IMR-90 (cell line): ENCODE results near the gene BECN2. TPM values are rescaled to one million over a fixed set of nuclear protein-coding genes. Genes with fewer than 3 reads are reported as not detected.
A peak's percentile ranks its signal among the peaks of the same experiment; 100 is the strongest.

Experiments
- ATAC-seq: fragments of 200-7000 bp; cut with Tn5 transposase; 2 replicates; pipeline ENCODE4 v1.9.1; 2020; ENCODE audit warnings: low read depth, mild to moderate bottlenecking, moderate library complexity
- BruUV-seq: library from RNA; stranded (reverse); fragments of 400-500 nt; replicated peaks from 2 replicates; lab custom pipeline; 2021; lab: Mats Ljungman, UMichigan
- CTCF ChIA-PET: fragments of 300-600 bp; formaldehyde crosslinking; extraction: SDS; loops from one replicate; lab custom pipeline; 2021; ENCODE audit warnings: antibody characterized with exemption; lab: Yijun Ruan, JAX
- POLR2A ChIA-PET: fragments of 300-600 bp; sonication (Branson Sonifier 250); formaldehyde crosslinking; loops from one replicate; lab custom pipeline; 2022; ENCODE audit warnings: antibody characterized with exemption; ENCODE audit not compliant: unreplicated experiment; lab: Charles Lee
- DNase-seq: peaks from one replicate; pipeline ENCODE4 v3.0.0; 2013
- H2AFZ ChIP-seq: replicated peaks from 2 replicates; pipeline ENCODE3; 2013; ENCODE audit warnings: low read length, mild to moderate bottlenecking; ENCODE audit not compliant: poor library complexity
- H2AK5ac ChIP-seq: 2 replicates; pipeline ENCODE4 v1.6.1; 2013; ENCODE audit warnings: low read depth, low read length, inconsistent platforms
- H2AK9ac ChIP-seq: replicated peaks from 2 replicates; pipeline ENCODE3; 2013; ENCODE audit warnings: mild to moderate bottlenecking, low read depth, low read length, moderate library complexity; ENCODE audit not compliant: poor library complexity
- H2BK120ac ChIP-seq: 2 replicates; pipeline ENCODE4 v1.6.1; 2013; ENCODE audit warnings: low read depth, low read length, inconsistent platforms
- H2BK15ac ChIP-seq: 3 replicates; pipeline ENCODE4 v1.6.1; 2013; ENCODE audit warnings: low read depth, low read length, inconsistent platforms
- H2BK20ac ChIP-seq: 2 replicates; pipeline ENCODE4 v1.6.1; 2013; ENCODE audit warnings: low read depth, mild to moderate bottlenecking, inconsistent platforms, low read length, moderate library complexity
- H2BK5ac ChIP-seq: 2 replicates; pipeline ENCODE4 v1.6.1; 2013; ENCODE audit warnings: mild to moderate bottlenecking, low read depth, low read length, inconsistent platforms; ENCODE audit not compliant: poor library complexity, severe bottlenecking
- H3K14ac ChIP-seq: replicated peaks from 2 replicates; pipeline ENCODE4 v1.6.1; 2013; ENCODE audit warnings: low read depth, low read length, inconsistent platforms
- H3K18ac ChIP-seq: 2 replicates; pipeline ENCODE4 v1.6.1; 2013; ENCODE audit warnings: low read depth, low read length, control low read depth
- H3K23ac ChIP-seq: 2 replicates; pipeline ENCODE4 v1.6.1; 2013; ENCODE audit warnings: low read depth, low read length, inconsistent platforms
- H3K27ac ChIP-seq: 2 replicates; pipeline ENCODE4 v1.5.1; 2013; ENCODE audit warnings: mild to moderate bottlenecking, control low read depth, low read length; ENCODE audit not compliant: insufficient read depth
- H3K27me3 ChIP-seq: 2 replicates; pipeline ENCODE4 v1.6.1; 2013; ENCODE audit warnings: low read length; ENCODE audit not compliant: control insufficient read depth, insufficient read depth
- H3K36me3 ChIP-seq: 2 replicates; pipeline ENCODE4 v1.6.1; 2013; ENCODE audit warnings: low read length, mixed read lengths; ENCODE audit not compliant: control insufficient read depth, insufficient read depth
- H3K4ac ChIP-seq: 2 replicates; pipeline ENCODE4 v1.6.1; 2013; ENCODE audit warnings: low read depth, low read length, inconsistent platforms
- H3K4me1 ChIP-seq: 2 replicates; pipeline ENCODE4 v1.6.1; 2013; ENCODE audit warnings: low read length, mixed read lengths; ENCODE audit not compliant: control insufficient read depth, insufficient read depth
- H3K4me2 ChIP-seq: 2 replicates; pipeline ENCODE4 v1.6.1; 2013; ENCODE audit warnings: low read depth, mild to moderate bottlenecking, control low read depth, low read length, moderate library complexity
- H3K4me3 ChIP-seq: 2 replicates; pipeline ENCODE4 v1.5.1; 2013; ENCODE audit warnings: low read depth, mild to moderate bottlenecking, control low read depth, low read length, moderate library complexity; ENCODE audit not compliant: insufficient read depth
- H3K56ac ChIP-seq: 2 replicates; pipeline ENCODE4 v1.6.1; 2013; ENCODE audit warnings: low read length, inconsistent platforms; ENCODE audit not compliant: insufficient read depth; ENCODE audit errors: extremely low read depth
- H3K79me1 ChIP-seq, 2 experiments: 2 replicates each; pipeline ENCODE4 v1.6.1; 2013; ENCODE audit warnings: low read length in 2 of 2, inconsistent platforms in 1 of 2, low read depth in 1 of 2
- H3K9ac ChIP-seq: 2 replicates; pipeline ENCODE4 v1.6.1; 2013; ENCODE audit warnings: low read depth, low read length, control low read depth
- H3K9me1 ChIP-seq: 2 replicates; pipeline ENCODE4 v1.6.1; 2013; ENCODE audit warnings: low read length, inconsistent platforms; ENCODE audit not compliant: insufficient read depth
- H3K9me3 ChIP-seq: 2 replicates; pipeline ENCODE4 v1.6.1; 2013; ENCODE audit warnings: low read length; ENCODE audit not compliant: control insufficient read depth, insufficient read depth
- H4K20me1 ChIP-seq: 2 replicates; pipeline ENCODE4 v1.6.1; 2013; ENCODE audit warnings: low read length, inconsistent platforms; ENCODE audit not compliant: insufficient read depth
- H4K5ac ChIP-seq: 2 replicates; pipeline ENCODE4 v1.6.1; 2013; ENCODE audit warnings: mild to moderate bottlenecking, low read depth, low read length, control low read depth
- H4K8ac ChIP-seq, 2 experiments: 2 replicates each; pipeline ENCODE4 v1.6.1; 2013; ENCODE audit warnings: low read depth in 2 of 2, low read length in 2 of 2, control low read depth in 1 of 2, inconsistent platforms in 1 of 2
- H4K91ac ChIP-seq: 2 replicates; pipeline ENCODE4 v1.6.1; 2013; ENCODE audit warnings: low read depth, low read length, inconsistent platforms; ENCODE audit not compliant: insufficient read depth
- BHLHE40 ChIP-seq: fragments of 150-350 bp; IDR thresholded peaks from 2 replicates; pipeline ENCODE4 v1.6.1; 2016; ENCODE audit warnings: mild to moderate bottlenecking, low read depth, low read length
- CEBPB ChIP-seq: IDR thresholded peaks from 2 replicates; pipeline ENCODE4 v1.6.1; 2012; ENCODE audit warnings: low read depth, low read length, improper control_type of control experiment
- CHD1 ChIP-seq: IDR thresholded peaks from 2 replicates; pipeline ENCODE4 v1.6.1; 2012; ENCODE audit warnings: low read depth, low read length, improper control_type of control experiment
- CTCF ChIP-seq: conservative IDR thresholded peaks from 2 replicates; pipeline ENCODE4 v1.5.1; 2012; ENCODE audit warnings: mild to moderate bottlenecking, low read depth, low read length, improper control_type of control experiment
- ELK1 ChIP-seq: fragments of 150-350 bp; IDR thresholded peaks from 2 replicates; pipeline ENCODE4 v1.6.1; 2016; ENCODE audit warnings: low read depth, mild to moderate bottlenecking, low read length, moderate library complexity, borderline replicate concordance
- FOS ChIP-seq: fragments of 150-350 bp; IDR thresholded peaks from 2 replicates; pipeline ENCODE4 v1.6.1; 2016; ENCODE audit warnings: low read depth, low read length
- MXI1 ChIP-seq: IDR thresholded peaks from 2 replicates; pipeline ENCODE4 v1.6.1; 2012; ENCODE audit warnings: low read depth, mild to moderate bottlenecking, low read length, moderate library complexity, borderline replicate concordance
- POLR2A ChIP-seq: IDR thresholded peaks from 2 replicates; pipeline ENCODE4 v1.6.1; 2012; ENCODE audit warnings: mild to moderate bottlenecking, low read depth, low read length
- RAD21 ChIP-seq: IDR thresholded peaks from 2 replicates; pipeline ENCODE4 v1.6.1; 2012; ENCODE audit warnings: low read length, improper control_type of control experiment
- RCOR1 ChIP-seq: IDR thresholded peaks from 2 replicates; pipeline ENCODE4 v1.6.1; 2012; ENCODE audit warnings: mild to moderate bottlenecking, low read length, improper control_type of control experiment; ENCODE audit not compliant: insufficient replicate concordance
- SMC3 ChIP-seq: fragments of 150-350 bp; IDR thresholded peaks from 2 replicates; pipeline ENCODE4 v1.6.1; 2016; ENCODE audit warnings: low read depth, mild to moderate bottlenecking, antibody characterized with exemption, low read length, moderate library complexity
- WGBS, 2 experiments: methylation state at CpG; one replicate each; pipeline versions ENCODE4 v1.1.5 to v1.1.7; 2013; ENCODE audit warnings: missing lambda C conversion rate in 2 of 2; ENCODE audit not compliant: insufficient read length in 1 of 2; ENCODE audit errors: extremely low coverage in 2 of 2; 5-methylcytosine and 5-hydroxymethylcytosine counted together
- dilution Hi-C: fragments of 300-500 bp; cut with HindIII; formaldehyde crosslinking; loops from one replicate; pipeline ENCODE4 v1.14.3; 2018; ENCODE audit warnings: low sequenced_read_pairs; ENCODE audit not compliant: unreplicated experiment
- in situ Hi-C: fragments of 300-500 bp; cut with MboI; formaldehyde crosslinking; loops from 3 replicates; pipeline ENCODE4 v1.14.3; 2019; ENCODE audit warnings: low sequenced_read_pairs, inconsistent platforms, mixed read lengths
- intact Hi-C: fragments of 100-400 bp; cut with micrococcal nuclease; formaldehyde crosslinking; loops from 2 replicates; pipeline ENCODE4 v1.10.0; 2022
- polyA plus RNA-seq, 3 experiments: library from polyadenylated mRNA; depleted of rRNA; stranded (reverse); fragments of >200 nt; gene quantifications; 2 replicates each; pipeline ENCODE4 v1.2.3, GENCODE V29; 2012; ENCODE audit warnings: low replicate concordance in 1 of 3
- total RNA-seq: library from RNA; depleted of rRNA; stranded (reverse); fragments of >200 nt; gene quantifications from 2 replicates; pipeline ENCODE4 v1.2.3, GENCODE V29; 2012

Gene BECN2
- total and polyA plus RNA-seq, 2 of the 4 experiments (the other 2 are of a cell fraction): not detected

- intact Hi-C loops (no loop called here), dilution Hi-C loops (no loop called here), in situ Hi-C loops (no loop called here)
- Histone ChIP-seq H3K27me3 (no peaks in the 10 kb centered on the region), H3K9me1 (no peaks in the 10 kb centered on the region), H2AFZ (peak overlapping the region; percentile 32), H4K91ac (no peak overlapping the region), H3K9ac (no peak overlapping the region), H2BK5ac (no peak overlapping the region), H3K79me1 (no peaks in the 10 kb centered on the region), H2BK15ac (no peak overlapping the region), H2AK5ac (no peak overlapping the region), H3K18ac (no peak overlapping the region), H2AK9ac (no peak overlapping the region), H2BK20ac (no peak overlapping the region), H3K36me3 (no peaks in the 10 kb centered on the region), H3K9me3 (no peaks in the 10 kb centered on the region), H3K4ac (no peak overlapping the region), H3K27ac (no peak overlapping the region), H4K8ac (no peak overlapping the region), H2BK120ac (no peak overlapping the region), H3K56ac (no peak overlapping the region), H4K20me1 (no peaks in the 10 kb centered on the region), H3K4me1 (no peaks in the 10 kb centered on the region), H4K5ac (no peak overlapping the region), H3K14ac (no peak overlapping the region), H3K4me3 (no peak overlapping the region), H3K23ac (no peak overlapping the region), H3K4me2 (no peak overlapping the region)
- TF ChIP-seq ELK1 (no peak), FOS (no peak), RCOR1 (no peak), CTCF (no peak), BHLHE40 (no peak), POLR2A (no peak), CHD1 (no peak), MXI1 (no peak), CEBPB (no peak), RAD21 (no peak), SMC3 (no peak)
- BruUV-seq: no TSS peak
- ChIA-PET POLR2A (no interaction called here), CTCF (no interaction called here)
- WGBS, 2 experiments: 43% methylated on average over 5 of the region's 7 CpGs; no CpG with 5 or more reads in 1 of the 2 experiments
- DNase-seq: no peak
- no peak for ATAC-seq
Observed at GRCh38 chr1:241934866-241935265, 22.7 kb upstream of the BECN2 start.
